Peyer's patch (tissue), 4 donors: ENCODE data around the gene FGF6. TPM values are rescaled to one million over a fixed set of nuclear protein-coding genes. Genes with fewer than 3 reads are reported as not detected.

Experiments used
- DNase-seq, 3 donors: peaks; one replicate each; pipeline ENCODE4 v3.0.0-alpha.2; 2017 to 2019
- H3K27ac ChIP-seq, 4 donors: fragments of 200-600 bp; sonication (generic); one replicate each; pipeline ENCODE4 v1.5.1; 2016 to 2019
- H3K27me3 ChIP-seq, 2 donors: fragments of 200-600 bp; sonication (generic); one replicate each; pipeline ENCODE4 v1.5.1; 2019
- H3K36me3 ChIP-seq, 3 donors: fragments of 200-600 bp; sonication (generic); one replicate each; pipeline ENCODE4 v1.5.1; 2016 to 2019
- H3K4me1 ChIP-seq, 4 donors: fragments of 200-600 bp; sonication (generic); one replicate each; pipeline ENCODE4 v1.5.1; 2016 to 2019
- H3K4me3 ChIP-seq, 4 donors: fragments of 200-600 bp; sonication (generic); 1 replicate in 3 of 4; 2 replicates in 1 of 4; pipeline ENCODE4 v1.5.1; 2016 to 2019; ENCODE audit warnings: mild to moderate bottlenecking in 1 of 4
- H3K9me3 ChIP-seq, 4 donors: fragments of 200-600 bp; sonication (generic); one replicate each; pipeline ENCODE4 v1.5.1; 2016 to 2019; ENCODE audit warnings: mild to moderate bottlenecking in 1 of 4
- CTCF ChIP-seq, 6 experiments: fragments of 450-650 bp in 4 of 6; fragments of 200-600 bp in 2 of 6; sonication (generic) in 1 of 6; IDR thresholded peaks; one replicate each; pipeline ENCODE4 v1.5.1; 2017 to 2019; ENCODE audit warnings: antibody characterized with exemption in 6 of 6, mild to moderate bottlenecking in 3 of 6, moderate library complexity in 1 of 6
- POLR2A ChIP-seq, 2 donors: fragments of 450-650 bp; IDR thresholded peaks; one replicate each; pipeline ENCODE4 v1.5.1; 2017; ENCODE audit warnings: antibody characterized with exemption in 2 of 2, mild to moderate bottlenecking in 2 of 2, moderate library complexity in 2 of 2
- total RNA-seq, 4 donors: library from RNA; depleted of rRNA; stranded (reverse); fragments of >200 nt; gene quantifications; one replicate each; pipeline ENCODE4 v1.1.0, GENCODE V29; 2016

Gene FGF6
- total RNA-seq, 4 donors from 2014 or later = not detected

DNA sequence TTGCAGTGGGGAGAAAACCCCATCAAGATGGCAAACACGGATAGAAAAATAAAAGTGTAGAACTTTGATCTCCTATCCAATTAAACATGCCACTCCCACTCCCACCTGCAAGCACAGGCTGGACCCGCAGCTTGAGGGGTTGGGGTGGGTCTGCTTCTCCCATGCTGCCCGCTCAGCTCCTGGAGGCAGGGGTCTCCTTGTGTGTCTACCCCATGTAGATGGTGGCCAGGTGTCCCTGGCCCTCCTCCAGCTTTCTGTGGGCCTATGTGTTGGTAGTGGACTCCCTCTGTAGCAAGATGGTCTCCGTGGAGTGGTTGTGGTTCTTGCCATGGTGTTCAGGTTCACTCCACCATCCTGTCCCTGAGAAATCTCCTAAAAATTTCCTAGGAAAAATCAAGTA lies 42.6 kb downstream of the FGF6 start:
- Histone ChIP-seq H3K27me3 (no peaks in the 10 kb centered on the region), H3K4me1 (no peaks in the 10 kb centered on the region)

GRCh38 chr12:4401117-4401516 lies 44.5 kb downstream of the FGF6 start:
- Histone ChIP-seq H3K27ac (no peak overlapping the region), H3K27me3 (no peaks in the 10 kb centered on the region), H3K4me1 (no peaks in the 10 kb centered on the region), H3K36me3 (no peaks in the 10 kb centered on the region), H3K9me3 (no peaks in the 10 kb centered on the region), H3K4me3 (no peak overlapping the region)
- DNase-seq = no peak
- TF ChIP-seq POLR2A (IDR thresholded peaks at IDR 0.05) (no peak), CTCF (IDR thresholded peaks at IDR 0.05) (no peak)

More for the DNA sequence above, 42.6 kb downstream of the FGF6 start:
- Histone ChIP-seq H3K9me3 (no peaks in the 10 kb centered on the region), H3K4me3 (no peak overlapping the region), H3K36me3 (no peaks in the 10 kb centered on the region), H3K27ac (no peak overlapping the region)
- DNase-seq = no peak
- no peak for TF ChIP-seq POLR2A (IDR thresholded peaks at IDR 0.05)
- no peak for TF ChIP-seq CTCF (IDR thresholded peaks at IDR 0.05)

DNA sequence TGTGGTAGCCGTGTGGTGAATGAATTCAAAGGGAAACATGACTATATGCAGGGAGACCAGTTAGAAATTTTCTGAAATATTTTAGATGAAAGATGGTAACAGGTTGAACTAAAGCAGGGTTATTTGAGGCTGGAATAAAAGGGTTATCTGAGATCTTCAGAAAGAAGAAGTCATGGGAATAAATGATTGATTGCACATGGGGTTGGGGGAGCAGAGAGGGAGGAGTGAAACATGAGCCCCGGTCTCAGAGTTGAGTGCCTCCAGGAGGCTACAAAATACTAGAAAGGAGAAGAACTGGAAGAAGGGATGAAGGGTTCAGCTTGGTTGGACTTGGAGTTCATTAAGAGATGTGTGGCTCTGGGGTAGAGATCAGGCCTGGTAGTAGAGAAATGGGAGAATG lies 49.8 kb downstream of the FGF6 start:
- Histone ChIP-seq H3K4me3 (no peak overlapping the region), H3K9me3 (no peaks in the 10 kb centered on the region), H3K4me1 (no peaks in the 10 kb centered on the region), H3K36me3 (no peaks in the 10 kb centered on the region), H3K27ac (no peak overlapping the region), H3K27me3 (no peaks in the 10 kb centered on the region)
- no peak for TF ChIP-seq CTCF (IDR thresholded peaks at IDR 0.05)
- TF ChIP-seq POLR2A (IDR thresholded peaks at IDR 0.05) = no peak
- DNase-seq = no peak

DNA sequence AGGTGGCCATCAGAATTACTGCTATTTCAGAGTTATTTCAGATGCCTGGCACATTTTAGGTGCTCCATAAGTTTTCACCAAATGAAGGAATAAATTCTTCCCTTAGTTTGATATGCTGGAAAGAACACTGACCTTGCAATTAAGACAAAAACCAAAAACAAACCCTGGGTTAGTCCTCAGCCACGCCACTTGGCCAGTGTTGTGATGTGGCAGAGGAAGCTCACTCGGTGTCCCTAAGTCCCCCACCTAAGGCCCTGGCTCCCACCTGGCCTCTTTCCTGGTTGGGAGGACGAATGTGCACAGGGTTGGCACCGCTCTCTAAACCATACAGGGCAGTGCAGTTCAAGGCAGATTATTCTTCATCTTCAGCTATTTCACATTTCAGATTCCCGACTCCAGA lies 52.4 kb downstream of the FGF6 start:
- no peak for DNase-seq
- TF ChIP-seq POLR2A (IDR thresholded peaks at IDR 0.05) (no peak), CTCF (IDR thresholded peaks at IDR 0.05) (no peak)
- no peak overlapping the region for H3K27ac ChIP-seq
- H3K4me3 ChIP-seq = no peak overlapping the region
- no peaks in the 10 kb centered on the region for H3K36me3 ChIP-seq
- no peaks in the 10 kb centered on the region for H3K4me1 ChIP-seq
- no peaks in the 10 kb centered on the region for H3K9me3 ChIP-seq
- no peaks in the 10 kb centered on the region for H3K27me3 ChIP-seq

- no peak overlapping the region for H3K4me3 ChIP-seq
- no peak for DNase-seq
Observed at GRCh38 chr12:4392223-4392742, 53.3 kb downstream of the FGF6 start.

More at GRCh38 chr12:4392223-4392742, 53.3 kb downstream of the FGF6 start:
- Histone ChIP-seq H3K9me3 (no peaks in the 10 kb centered on the region), H3K27me3 (no peaks in the 10 kb centered on the region), H3K36me3 (no peaks in the 10 kb centered on the region), H3K4me1 (no peaks in the 10 kb centered on the region), H3K27ac (no peak overlapping the region)
- no peak for TF ChIP-seq POLR2A (IDR thresholded peaks at IDR 0.05)
- no peak for TF ChIP-seq CTCF (IDR thresholded peaks at IDR 0.05)
